GM19239 (cell line): ENCODE data around the gene PRLH.
"Not testable (repeated sequence)": the region's sequence is repeated elsewhere in the genome, so short reads cannot be mapped to it uniquely, and the experiment has no call there.

Source experiments
- DNase-seq: peaks from one replicate; pipeline ENCODE4 v3.0.0; 2011; ENCODE audit warnings: low spot score; ENCODE audit not compliant: insufficient read length
- FAIRE-seq: peaks from 2 replicates; lab custom pipeline; 2011; peaks lifted over from hg19 to GRCh38; lab: Jason Lieb, UNC

Gene PRLH

DNA sequence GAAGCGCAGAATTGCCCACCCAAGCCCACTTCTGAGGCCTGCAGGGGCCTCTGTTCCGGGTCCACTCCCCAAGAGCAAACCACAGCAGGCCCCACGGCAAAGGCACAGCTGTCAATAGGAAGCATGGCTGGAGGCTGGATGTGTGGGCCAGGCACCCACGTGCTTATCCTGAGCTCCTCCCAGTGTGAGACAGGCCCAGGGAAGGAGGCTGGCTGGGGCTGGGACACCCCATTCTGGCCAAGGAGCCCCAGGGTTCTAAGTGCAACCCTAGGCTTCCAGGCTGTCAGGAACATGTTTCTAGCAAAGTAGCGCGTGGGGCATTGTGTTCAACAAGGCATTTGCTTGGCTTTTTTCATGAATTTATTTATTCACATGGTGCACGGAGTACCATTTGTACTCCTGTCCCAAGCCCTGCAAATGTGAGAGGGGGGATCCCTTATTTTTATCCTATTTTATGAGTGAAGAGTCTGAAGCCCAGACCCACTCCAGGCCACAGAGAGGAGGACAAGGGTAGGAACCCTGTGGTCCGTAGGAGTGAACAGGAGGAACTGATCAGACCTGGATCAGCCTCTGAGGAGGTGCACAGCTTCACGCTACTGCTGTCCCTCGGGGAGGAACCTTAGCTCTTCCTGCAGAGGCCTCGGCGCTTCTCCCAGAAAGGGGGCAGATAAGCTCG lies 30.3 kb downstream of the PRLH start:
- FAIRE-seq, result no peak
- no peak for DNase-seq

DNA sequence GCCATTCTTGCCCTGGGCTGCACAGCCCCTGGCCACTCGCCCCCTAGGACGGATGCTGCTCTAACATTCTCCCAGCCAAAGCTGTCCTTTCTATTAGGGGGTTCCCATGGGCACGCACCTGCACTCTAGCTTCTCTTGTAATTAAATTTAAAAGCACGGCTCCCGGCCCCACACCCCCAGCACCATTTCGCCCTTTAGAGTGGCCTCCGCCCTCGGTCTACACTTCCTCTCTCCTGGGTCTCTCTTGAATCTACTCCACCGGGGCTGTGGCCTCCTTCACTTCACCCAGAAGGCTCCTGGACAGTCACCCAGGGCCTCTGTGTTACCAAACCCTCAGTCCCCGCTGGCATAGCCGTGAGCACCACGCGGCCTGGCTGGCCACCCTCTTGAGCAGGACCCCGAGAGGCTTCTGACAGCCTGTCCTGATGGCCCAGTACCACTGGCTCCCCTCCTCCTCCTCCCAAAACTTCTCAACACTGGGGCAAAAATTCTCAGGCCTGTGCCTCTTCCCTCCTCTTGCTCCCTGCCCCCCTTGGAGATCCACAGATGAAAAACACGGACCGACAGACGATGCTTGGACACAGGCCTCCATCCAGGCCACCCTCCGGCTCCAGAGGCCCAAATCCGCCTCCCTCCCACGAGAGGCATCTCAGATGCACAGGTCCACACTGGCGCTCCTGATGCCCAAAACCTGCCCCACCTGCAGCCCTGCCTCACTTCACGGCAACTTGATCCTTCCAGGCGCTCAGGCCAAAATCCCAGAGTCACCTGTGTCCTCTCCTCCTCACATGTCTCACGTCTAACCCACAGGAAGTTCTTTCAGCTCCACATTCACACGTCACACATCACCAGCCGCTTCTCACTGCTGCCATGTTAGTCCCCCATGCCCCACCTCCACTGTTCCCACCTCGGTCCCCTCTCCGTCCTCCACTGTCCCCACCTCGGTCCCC lies 31.1 kb downstream of the PRLH start:
- no peak for FAIRE-seq

DNA sequence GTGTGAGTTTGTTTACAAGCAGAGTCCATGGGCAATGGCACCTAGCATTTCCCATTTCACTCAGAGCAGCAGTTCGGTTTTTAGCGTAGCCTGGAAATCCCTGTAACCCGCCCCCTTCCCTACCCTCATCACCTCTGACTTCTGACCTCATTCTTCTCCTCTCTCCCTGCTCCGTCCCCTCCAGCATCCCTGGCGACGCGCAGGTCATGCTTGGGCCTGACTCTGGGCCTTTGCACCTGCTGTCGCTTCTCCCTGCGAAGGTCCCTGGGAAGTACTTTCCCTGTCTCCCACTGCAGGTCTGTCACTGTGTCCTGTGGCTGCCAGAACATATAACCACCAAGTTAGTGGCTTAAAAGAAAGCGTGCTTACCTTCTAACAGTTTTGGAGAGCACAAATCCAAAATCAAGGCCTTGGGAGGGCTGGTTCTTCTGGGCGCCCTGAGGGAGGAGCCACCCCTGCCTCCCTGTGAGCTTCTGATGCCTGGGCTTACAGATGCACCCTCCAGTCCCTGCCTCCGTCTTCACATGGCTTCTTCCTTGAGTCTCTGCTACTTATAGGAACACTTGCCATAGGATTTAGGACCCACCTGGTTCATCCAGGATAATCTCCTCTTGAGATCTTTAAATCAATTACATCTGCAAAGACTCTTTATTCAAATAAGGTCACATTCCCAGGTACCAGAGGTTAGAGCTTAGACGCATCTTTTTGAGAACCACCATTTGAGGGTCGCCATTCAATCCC lies 32.3 kb downstream of the PRLH start:
- no peak for DNase-seq
- FAIRE-seq, result no peak

More for the DNA sequence above, 31.1 kb downstream of the PRLH start:
- no peak for DNase-seq

DNA sequence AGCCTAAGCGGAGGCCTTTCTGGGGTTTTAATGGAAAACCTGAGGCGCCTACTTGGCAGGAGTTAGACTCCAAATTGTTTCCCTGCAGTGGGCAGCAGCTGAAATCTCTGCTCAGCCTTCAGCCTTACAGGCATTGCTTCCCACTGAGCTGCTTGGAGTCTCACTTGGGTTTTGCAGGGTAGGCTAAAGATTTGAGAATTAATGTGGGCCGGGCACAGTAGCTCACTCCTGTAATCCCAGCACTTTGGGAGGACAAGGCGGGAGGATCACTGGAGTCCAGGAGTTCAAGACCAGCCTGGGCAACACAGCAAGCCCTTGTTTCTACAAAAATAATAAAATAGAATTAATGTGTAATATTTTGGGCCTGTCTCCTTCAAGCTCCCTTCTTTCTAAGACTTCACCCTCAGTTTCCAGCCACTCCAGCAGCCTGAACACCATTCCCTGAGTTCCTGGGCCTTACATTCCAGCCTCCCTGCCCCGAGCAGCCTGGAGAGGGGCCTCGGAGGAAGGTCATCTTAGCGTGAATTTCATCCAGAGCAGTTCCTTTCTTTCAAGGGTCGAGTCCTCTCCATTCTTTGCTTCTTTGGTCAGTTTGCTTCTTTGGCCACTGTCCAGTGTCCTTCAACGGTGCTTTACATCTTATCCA lies 33.2 kb downstream of the PRLH start:
- FAIRE-seq (no peak), DNase-seq (no peak)

DNA sequence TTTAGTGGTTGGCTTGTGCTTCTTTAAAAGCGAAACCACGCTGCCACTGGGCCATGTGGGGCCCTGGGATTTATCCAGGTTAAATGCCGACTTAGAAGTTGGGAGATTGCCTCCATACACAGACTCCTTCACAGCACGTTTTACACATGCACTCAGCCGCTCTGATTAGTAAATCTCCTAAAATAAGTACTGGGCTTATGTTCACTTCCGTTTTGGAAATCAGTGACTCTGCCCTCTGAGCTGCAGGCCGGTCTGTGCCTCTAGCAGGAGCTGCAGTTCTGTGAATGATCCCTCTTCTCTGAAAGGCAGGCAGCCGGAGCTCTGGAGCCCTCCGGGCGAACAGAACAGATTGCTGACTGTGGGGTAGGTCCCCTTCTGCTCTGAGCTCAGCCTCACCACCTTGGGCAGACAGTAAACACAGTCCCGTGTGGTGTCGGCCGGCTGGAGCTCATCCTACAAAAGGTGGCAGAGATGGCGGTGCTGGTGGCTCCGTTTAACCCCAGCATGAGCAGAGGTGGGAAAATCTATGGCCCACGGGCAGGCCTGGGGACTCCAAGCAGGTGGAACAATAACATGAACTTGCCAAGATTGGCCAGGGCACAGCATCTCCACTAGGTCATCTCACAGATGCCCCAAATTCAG lies 34.0 kb downstream of the PRLH start:
- FAIRE-seq (no peak), DNase-seq (no peak)

DNA sequence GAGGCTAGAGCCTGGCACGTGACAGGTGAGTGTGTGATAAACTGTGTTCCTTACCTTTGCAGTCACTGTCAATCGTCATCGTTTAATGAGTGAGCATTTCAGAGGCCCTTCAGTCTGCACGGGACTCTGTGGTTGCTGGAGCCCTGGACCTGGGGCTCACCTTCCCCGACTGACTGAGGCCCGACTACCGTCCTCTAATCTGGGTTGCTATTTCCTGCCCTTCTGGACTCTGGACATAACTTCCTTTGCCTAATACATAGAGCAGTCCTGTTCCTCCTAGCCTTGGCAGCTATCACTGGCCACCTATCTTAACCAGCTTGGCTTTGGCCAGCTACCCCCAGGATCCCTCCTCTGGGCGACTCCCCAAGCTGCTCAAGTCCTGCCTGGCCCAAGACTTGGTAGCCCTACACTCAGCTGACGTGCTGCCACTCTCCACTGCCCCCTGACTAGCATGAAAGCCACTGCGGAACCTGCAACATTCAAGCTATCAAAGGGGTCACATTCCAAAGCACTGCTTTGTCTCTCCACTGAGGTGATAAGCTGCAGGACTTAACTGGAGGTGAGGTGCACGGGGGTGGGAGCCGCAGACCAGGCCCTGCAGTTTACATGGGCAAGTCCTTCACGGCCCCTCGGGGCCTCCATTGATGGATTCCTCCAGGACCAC lies 35.2 kb downstream of the PRLH start:
- DNase-seq, result no peak
- no peak for FAIRE-seq

DNA sequence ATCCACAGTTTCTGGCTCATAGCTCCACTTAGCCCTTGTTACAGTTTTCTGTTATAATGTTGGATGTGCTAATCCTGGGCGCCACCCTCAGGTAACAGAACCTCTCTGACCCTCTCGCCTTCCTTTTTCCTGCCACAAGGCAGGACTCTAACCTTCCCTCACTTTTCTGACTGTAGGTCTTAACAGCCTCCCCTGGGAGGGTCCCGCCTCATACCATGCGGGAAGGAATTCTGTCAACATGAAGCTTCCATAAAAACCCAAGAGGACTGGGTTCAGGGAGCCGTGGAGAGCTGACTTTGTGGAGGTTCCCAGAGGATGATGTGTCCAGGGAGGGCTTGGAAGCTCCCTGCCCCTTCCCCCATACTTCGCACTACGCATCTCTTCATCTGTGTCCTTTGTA lies 36.0 kb downstream of the PRLH start:
- DNase-seq (no peak), FAIRE-seq (no peak)

DNA sequence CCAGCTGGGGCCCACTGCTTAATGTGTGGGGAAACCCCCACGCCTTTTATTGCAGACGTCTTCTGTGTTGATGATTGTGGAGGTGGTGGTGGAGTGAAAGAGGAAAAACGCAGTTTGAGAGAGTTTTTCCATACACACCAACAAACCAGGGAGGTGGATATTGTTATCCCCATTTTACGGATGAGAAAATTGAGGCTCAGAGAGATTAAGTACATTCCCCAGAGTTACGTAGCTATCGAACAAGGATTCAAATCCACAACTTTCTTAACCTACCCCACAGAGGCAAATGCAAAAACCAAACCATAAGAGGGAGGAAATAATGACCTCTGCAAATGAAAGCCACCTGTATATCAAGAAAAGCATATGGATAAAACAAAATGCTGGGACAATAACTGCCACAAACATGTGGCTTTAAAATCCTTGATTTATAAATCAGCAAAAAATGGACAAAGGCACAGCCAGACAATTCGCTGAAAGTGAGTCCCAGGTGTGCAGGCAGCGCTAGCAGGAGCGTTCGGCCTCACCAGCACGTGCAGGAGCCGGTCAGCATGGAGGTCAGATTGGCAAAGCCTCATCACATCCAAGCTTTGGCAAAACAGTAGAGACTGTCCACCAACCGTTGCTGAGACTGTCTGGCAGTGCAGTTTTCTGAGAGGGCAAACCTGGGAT lies 36.8 kb downstream of the PRLH start:
- no peak for FAIRE-seq
- no peak for DNase-seq

DNA sequence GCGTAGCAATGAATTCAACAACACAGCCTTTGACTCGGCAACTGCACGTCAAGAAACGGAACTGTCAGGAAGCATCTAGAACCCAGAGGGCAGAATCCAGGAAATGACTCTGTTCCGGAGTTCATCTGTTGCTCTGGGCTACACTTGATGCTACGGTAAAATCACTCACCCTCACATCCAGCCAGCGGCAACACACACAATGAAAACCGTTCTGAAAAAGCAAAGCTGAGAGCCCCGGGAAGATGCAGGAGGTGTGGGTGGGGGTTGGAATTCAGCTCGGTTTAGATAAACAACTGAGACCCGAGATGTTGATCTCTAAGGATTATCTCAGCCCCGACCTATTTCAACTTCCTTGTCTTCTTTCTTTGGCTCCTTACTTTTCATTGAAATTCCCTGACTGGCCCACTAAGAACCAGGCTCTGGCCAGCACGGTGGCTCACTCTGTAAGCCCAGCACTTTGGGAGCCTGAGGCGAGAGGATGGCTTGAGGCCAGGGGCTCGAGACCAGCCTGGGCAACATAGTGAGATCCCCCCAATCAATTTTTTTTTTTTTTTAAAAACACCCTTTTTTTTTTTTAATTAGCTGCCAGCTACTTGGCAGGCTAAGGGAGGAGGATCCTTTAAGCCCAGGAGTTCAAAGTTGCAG lies 37.5 kb downstream of the PRLH start:
- no peak for DNase-seq
- FAIRE-seq, result no peak

DNA sequence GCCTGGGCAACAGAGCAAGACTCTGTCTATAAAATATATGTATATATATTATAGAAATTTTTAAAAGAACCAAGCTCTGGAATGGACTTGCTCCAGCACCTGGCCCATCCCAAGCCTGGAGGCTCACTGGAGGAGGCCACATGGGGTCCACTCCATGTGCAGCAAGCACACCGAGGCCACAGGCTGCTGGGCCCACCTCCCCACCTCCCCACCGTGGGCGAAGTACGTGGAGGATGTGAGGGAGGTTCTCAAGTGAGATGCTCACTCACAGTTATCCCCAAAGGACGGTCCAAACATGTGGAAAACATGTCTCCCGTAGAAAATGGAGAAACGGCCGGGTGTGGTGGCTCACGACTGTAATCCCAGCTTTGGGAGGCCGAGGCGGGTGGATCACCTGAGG lies 38.0 kb downstream of the PRLH start:
- no peak for FAIRE-seq

DNA sequence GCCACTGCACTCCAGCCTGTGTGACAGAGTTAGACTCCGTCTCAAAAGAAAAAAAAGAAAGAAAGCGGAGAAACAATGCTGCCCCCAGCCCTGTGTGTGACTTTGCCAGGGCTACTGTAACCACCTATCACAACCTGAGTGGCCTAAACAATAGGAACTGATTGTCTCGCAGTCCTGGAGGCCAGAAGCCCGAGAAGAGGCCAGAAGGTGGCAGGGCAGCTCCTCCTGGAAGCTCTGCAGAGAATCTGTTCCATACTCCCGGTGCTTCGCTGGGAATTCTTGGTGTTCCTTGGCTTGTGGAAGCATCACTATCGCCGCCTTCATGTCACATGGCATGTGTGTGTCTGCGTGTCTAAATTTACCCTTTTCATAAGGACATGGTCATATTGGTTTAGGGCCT lies 38.6 kb downstream of the PRLH start:
- FAIRE-seq (no peak), DNase-seq (no peak)

More for the DNA sequence above, 38.0 kb downstream of the PRLH start:
- no peak for DNase-seq

DNA sequence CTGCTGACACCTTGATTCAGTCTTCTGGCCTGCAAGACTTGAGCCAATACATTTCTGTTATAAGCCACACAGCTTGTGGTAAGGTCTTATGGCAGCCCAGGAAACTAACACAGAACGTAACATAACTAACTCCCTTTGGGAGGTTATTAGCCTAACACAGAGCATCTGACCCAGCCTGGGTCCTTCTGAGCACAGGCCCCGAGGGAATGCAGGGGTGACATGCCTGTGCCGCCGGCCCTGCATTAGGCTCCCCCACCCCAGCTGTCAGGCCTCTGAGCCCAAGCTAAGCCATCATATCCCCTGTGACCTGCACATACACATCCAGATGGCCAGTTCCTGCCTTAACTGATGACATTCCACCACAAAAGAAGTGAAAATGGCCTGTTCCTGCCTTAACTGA lies 40.1 kb downstream of the PRLH start:
- FAIRE-seq, DNase-seq: not testable (repeated sequence)

DNA sequence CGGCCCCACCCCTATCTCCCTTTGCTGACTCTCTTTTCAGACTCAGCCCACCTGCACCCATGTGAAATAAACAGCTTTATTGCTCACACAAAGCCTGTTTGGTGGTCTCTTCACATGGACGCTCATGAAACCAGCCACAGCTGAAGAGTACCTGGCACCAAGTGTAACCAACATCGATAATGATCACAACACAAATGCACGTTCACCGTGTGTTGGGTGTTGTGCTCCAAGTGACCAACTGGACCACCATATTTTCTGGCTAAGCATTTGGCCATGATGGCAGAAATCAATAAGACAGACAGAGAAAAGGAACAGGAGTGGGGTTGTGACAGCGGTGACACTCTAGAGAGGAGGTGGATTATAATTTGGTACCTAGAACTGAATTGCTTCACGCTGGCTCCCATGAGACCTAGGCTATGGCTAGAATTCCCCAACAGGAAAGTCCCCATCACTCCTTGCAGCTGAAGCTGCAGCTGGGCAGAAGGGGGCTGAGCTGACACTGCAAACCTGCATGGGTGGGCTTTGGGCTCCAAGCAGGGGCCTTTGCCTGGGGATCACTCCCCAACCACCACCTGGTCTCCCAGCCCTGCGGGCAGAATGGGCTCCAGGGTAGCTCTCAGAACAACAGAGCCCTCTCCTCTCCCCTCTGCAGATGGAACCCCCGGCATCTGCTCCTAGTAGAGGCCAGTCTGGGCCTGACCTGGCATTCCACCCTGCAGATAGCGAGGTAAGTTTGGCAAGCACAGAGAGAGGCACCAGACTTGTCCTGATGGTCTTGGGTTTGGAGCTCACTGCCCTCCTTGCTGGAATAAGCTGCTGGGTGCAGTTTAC lies 46.4 kb downstream of the PRLH start:
- DNase-seq (no peak), FAIRE-seq (no peak)

DNA sequence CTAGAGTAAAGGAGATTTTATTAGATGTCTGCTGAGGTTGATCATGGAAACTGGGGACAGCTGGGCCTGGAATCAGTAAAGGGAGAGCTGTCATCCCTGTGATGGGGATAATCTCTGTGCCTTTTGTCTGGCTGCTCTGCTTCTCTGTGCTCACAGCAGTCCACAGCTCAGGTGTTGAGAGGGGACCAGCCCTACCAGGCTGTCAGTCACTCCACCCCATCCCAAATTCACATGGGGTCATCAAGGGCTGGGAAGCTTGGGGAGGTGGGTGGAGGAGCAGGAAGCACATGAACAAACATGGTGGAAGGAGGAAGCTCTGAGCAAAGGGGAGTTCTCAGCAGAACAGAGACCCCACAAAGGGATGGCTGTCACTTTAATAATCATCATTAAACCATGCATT lies 47.3 kb downstream of the PRLH start:
- FAIRE-seq (no peak), DNase-seq (no peak)

DNA sequence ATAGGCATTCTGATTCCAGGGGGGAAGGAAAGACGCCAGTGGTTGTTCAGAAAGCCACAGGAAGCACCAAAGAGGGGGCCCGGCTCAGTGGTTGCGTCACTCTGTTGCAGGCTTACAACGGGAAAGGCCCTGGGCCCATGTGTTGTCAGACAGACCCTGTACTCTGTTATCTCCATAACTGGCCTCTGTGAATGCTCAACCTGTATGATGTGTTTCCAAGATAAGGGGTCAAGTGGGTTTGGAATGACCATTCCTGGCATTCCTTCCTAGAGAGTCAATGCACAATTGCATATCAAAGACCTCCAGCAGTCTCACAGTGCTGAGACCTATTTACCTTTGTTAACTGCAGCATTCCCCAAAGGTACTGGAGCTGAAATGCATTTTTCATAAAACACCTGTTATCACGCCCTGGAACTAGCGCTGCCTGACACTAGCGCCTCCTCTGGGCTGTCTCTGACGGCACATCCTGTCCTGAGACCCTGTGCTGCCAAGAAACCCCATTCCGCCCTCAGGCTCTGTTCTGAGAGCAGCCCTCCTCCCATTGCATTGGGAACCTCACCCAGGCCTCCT lies 47.9 kb downstream of the PRLH start:
- FAIRE-seq (no peak), DNase-seq (no peak)

DNA sequence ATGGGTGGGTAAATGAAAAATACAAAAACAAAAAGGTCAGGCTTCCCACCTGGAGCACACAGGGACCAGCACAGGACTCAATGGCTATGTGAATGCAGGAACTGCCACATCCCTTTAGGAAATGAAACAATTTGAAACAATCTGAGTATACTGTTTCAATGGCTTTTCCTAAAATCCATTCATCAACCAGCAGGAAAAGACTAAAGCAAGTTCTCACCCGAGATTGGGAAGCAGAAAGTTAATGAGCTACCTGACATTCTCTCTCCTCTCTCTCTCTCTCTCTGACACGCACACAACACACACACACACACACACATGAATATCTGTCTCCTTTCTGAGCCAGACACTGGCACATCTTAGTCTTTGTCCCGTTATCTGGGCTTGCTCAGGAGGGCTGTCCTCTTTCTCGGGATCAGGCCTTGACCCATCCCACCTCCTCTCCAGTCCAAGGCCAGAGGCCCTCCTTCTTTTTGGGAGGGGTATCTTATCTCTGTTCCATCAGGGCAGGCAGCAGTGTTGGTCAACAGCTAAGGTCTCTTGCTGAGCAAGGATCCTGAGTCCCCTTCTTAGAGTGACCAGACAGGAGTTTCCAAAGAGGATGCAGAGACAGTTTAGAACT lies 49.4 kb downstream of the PRLH start:
- no peak for FAIRE-seq
- DNase-seq, result no peak

DNA sequence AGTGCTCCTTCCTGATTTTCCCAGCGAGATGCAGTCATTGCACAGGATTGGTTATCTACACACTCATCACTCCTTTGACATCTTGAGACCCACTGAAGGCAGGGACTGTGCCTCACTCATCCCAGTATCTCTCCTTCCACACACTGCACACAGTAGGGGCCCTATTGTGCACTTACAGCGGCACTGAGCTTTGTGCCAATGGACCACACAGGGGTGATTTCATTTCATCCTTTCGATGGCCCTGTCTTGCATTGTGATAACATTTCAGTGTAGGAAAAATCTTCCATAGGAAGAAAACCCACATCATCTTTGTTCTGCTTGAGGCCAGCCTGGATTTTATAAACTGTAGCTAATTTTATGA lies 50.0 kb downstream of the PRLH start:
- DNase-seq (no peak), FAIRE-seq (no peak)
